ENCODE results near the gene PPP2R3B.

Gene PPP2R3B

DNA sequence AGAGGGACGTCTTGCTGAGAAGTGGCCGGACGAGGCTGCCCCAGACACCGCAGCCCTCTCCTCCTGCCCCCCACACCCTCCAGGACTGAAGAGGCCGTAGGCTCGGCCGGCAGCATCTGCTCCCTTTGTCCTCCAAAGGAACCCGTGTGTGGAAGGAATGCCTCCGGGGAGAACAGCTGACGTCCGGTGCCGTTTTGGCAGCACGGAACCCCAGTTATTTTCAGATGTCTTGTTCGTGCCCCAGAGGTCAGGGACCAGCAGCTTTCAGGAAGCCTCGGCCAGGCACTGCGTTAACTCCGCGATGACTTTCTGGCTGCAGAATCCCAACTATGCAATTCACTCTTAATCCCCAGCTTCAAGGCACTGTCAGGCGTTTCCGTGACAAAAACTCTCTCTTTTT is 10.9 kb upstream of the PPP2R3B start:
- Histone ChIP-seq H3K4me3 (replicated peaks; ENCODE audit: insufficient read depth, low read length) (no peak overlapping the region), H3K27me3 (ENCODE audit: insufficient read depth, poor library complexity, severe bottlenecking) (no peaks in the 10 kb centered on the region), H3K27ac (replicated peaks) (no peak overlapping the region)
- TF ChIP-seq, protein P1, sequence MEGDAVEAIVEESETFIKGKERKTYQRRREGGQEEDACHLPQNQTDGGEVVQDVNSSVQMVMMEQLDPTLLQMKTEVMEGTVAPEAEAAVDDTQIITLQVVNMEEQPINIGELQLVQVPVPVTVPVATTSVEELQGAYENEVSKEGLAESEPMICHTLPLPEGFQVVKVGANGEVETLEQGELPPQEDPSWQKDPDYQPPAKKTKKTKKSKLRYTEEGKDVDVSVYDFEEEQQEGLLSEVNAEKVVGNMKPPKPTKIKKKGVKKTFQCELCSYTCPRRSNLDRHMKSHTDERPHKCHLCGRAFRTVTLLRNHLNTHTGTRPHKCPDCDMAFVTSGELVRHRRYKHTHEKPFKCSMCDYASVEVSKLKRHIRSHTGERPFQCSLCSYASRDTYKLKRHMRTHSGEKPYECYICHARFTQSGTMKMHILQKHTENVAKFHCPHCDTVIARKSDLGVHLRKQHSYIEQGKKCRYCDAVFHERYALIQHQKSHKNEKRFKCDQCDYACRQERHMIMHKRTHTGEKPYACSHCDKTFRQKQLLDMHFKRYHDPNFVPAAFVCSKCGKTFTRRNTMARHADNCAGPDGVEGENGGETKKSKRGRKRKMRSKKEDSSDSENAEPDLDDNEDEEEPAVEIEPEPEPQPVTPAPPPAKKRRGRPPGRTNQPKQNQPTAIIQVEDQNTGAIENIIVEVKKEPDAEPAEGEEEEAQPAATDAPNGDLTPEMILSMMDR (IDR thresholded peaks at IDR 0.05; ENCODE audit: insufficient read depth, low read length), result no peak
- no peak for TF ChIP-seq POLR2AphosphoS5 (IDR thresholded peaks at IDR 0.05; ENCODE audit: low read depth)
- DNase-seq (ENCODE audit: low read depth in 1 of 2, low spot score in 1 of 2), result no peak

DNA sequence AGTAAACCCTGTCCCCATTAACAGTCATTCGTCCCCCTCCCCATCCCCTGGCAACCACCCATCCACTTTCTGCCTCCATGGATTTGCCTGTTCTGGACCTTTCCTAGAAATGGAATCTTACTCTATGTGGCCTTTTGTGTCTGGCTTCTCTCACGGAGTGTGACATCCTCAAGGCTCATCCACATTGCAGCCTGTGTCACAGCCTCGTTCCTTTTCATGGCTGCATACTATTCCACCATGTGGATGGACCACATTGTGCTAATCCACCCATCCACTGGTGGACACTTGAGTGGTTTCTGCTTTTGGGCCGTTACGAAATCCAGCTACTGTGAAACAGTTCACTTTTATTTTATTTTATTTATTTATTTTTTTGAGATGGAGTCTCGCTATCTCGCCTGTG is 8.1 kb upstream of the PPP2R3B start:
- Histone ChIP-seq H3K4me3 (replicated peaks; ENCODE audit: insufficient read depth, low read length) (no peak overlapping the region), H3K27ac (replicated peaks) (no peak overlapping the region), H3K27me3 (ENCODE audit: insufficient read depth, poor library complexity, severe bottlenecking) (no peaks in the 10 kb centered on the region)
- TF ChIP-seq, protein P1 (IDR thresholded peaks at IDR 0.05; ENCODE audit: insufficient read depth, low read length), result no peak
- TF ChIP-seq, protein P2, sequence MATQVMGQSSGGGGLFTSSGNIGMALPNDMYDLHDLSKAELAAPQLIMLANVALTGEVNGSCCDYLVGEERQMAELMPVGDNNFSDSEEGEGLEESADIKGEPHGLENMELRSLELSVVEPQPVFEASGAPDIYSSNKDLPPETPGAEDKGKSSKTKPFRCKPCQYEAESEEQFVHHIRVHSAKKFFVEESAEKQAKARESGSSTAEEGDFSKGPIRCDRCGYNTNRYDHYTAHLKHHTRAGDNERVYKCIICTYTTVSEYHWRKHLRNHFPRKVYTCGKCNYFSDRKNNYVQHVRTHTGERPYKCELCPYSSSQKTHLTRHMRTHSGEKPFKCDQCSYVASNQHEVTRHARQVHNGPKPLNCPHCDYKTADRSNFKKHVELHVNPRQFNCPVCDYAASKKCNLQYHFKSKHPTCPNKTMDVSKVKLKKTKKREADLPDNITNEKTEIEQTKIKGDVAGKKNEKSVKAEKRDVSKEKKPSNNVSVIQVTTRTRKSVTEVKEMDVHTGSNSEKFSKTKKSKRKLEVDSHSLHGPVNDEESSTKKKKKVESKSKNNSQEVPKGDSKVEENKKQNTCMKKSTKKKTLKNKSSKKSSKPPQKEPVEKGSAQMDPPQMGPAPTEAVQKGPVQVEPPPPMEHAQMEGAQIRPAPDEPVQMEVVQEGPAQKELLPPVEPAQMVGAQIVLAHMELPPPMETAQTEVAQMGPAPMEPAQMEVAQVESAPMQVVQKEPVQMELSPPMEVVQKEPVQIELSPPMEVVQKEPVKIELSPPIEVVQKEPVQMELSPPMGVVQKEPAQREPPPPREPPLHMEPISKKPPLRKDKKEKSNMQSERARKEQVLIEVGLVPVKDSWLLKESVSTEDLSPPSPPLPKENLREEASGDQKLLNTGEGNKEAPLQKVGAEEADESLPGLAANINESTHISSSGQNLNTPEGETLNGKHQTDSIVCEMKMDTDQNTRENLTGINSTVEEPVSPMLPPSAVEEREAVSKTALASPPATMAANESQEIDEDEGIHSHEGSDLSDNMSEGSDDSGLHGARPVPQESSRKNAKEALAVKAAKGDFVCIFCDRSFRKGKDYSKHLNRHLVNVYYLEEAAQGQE (IDR thresholded peaks at IDR 0.05; ENCODE audit: insufficient replicate concordance, low read depth), result no peak
- no peak for DNase-seq (ENCODE audit: low read depth in 1 of 2, low spot score in 1 of 2)

DNA sequence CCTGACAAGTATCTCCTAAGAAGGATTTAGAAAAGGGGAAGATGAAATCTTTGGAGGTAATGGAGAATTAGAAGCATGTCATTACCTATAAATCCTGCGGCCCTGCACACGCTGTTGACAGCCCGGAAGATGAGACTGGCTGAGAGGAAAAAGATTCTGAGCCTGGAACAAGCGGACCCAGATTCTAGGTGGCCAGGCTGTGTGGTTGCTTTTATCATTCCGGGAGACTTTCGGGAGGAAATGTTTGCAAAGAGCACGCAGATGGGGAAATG is 5.8 kb upstream of the PPP2R3B start:
- Histone ChIP-seq H3K4me3 (replicated peaks; ENCODE audit: insufficient read depth, low read length) (no peak overlapping the region), H3K27ac (replicated peaks) (no peak overlapping the region), H3K27me3 (ENCODE audit: insufficient read depth, poor library complexity, severe bottlenecking) (no peaks in the 10 kb centered on the region)
- TF ChIP-seq, protein P1 (IDR thresholded peaks at IDR 0.05; ENCODE audit: insufficient read depth, low read length), result no peak
- TF ChIP-seq GABPA (IDR thresholded peaks at IDR 0.05; ENCODE audit: low read depth) (no peak), SPI1 (IDR thresholded peaks at IDR 0.05; ENCODE audit: borderline replicate concordance, low read depth) (no peak), POLR2AphosphoS5 (IDR thresholded peaks at IDR 0.05; ENCODE audit: low read depth) (no peak)
- TF ChIP-seq, protein P2 (IDR thresholded peaks at IDR 0.05; ENCODE audit: insufficient replicate concordance, low read depth), result no peak
- DNase-seq (ENCODE audit: low read depth in 1 of 2, low spot score in 1 of 2), result no peak

DNA sequence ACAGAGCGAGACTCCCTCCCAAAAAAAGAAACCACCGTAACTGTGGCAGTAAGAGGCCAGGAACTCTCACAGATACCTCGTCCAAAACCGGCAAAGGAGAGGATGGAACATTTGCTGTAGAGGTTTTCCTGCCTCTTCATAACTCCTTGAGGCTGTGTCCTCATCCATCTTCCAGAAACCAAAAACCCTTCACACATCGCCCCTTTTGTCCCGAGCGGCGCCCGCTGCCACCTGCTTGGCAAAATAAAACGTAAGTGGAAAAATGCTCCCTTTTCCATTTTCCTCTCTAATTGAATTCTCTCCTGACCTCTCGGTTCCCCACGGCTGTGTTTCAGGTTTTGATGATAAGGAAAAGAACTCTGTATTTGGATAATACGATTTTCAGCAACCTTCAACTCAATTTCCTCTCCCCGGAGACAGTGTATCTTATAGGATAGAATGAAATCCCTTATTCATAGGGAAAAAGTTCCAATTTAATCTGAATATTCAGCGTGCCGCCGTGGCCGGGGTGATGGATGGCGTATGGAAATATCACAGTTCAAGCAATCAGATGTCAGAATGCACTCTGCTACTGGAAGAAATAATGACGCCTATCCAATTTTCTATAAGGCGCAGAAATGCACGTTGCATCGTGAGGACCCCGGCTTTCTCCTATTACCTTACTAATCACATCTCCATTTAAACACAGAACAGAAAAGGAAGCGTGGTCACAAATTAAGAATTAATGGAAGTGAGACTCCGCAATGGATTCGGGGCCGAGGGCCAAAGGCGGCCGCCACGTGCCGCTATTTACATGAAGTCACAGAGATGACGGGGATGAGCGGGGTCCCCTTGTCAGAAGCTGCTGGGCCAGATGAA is 5.2 kb upstream of the PPP2R3B start:
- Histone ChIP-seq H3K27me3 (ENCODE audit: insufficient read depth, poor library complexity, severe bottlenecking) (no peaks in the 10 kb centered on the region), H3K27ac (replicated peaks) (no peak overlapping the region), H3K4me3 (replicated peaks; ENCODE audit: insufficient read depth, low read length) (no peak overlapping the region)
- TF ChIP-seq SPI1 (IDR thresholded peaks at IDR 0.05; ENCODE audit: borderline replicate concordance, low read depth), result no peak
- TF ChIP-seq, protein P2 (IDR thresholded peaks at IDR 0.05; ENCODE audit: insufficient replicate concordance, low read depth), result no peak
- no peak for TF ChIP-seq POLR2AphosphoS5 (IDR thresholded peaks at IDR 0.05; ENCODE audit: low read depth)
- TF ChIP-seq GABPA (IDR thresholded peaks at IDR 0.05; ENCODE audit: low read depth), result no peak
- TF ChIP-seq, protein P1 (IDR thresholded peaks at IDR 0.05; ENCODE audit: insufficient read depth, low read length), result no peak
- no peak for DNase-seq (ENCODE audit: low read depth in 1 of 2, low spot score in 1 of 2)

Data from HL-60 (cell line).